Suprapubic skin (tissue), 4 donors: ENCODE measurements around the gene KPNA3. TPM values are rescaled to one million over a fixed set of nuclear protein-coding genes. Genes with fewer than 3 reads are reported as not detected.
"Not testable (repeated sequence)": the region's sequence is repeated elsewhere in the genome, so short reads cannot be mapped to it uniquely, and the experiment has no call there.

Experiments used
- DNase-seq, 2 donors: peaks; one replicate each; pipeline ENCODE4 v3.0.0-alpha.2; 2019; ENCODE audit warnings: low spot score in 2 of 2
- H3K27ac ChIP-seq: fragments of 200-600 bp; sonication (generic); one replicate; pipeline ENCODE4 v1.5.1; 2019
- H3K27me3 ChIP-seq: fragments of 200-600 bp; sonication (generic); one replicate; pipeline ENCODE4 v1.5.1; 2019
- H3K36me3 ChIP-seq: fragments of 200-600 bp; sonication (generic); one replicate; pipeline ENCODE4 v1.5.1; 2019
- H3K4me1 ChIP-seq: fragments of 200-600 bp; sonication (generic); one replicate; pipeline ENCODE4 v1.5.1; 2019
- H3K4me3 ChIP-seq: fragments of 200-600 bp; sonication (generic); one replicate; pipeline ENCODE4 v1.5.1; 2019; ENCODE audit warnings: mild to moderate bottlenecking
- H3K9me3 ChIP-seq: fragments of 200-600 bp; sonication (generic); one replicate; pipeline ENCODE4 v1.5.1; 2019
- EP300 ChIP-seq: sonication (generic); formaldehyde crosslinking; IDR thresholded peaks from one replicate; pipeline ENCODE4 v1.6.1; 2017; ENCODE audit warnings: antibody characterized with exemption
- POLR2A ChIP-seq, 2 donors: fragments of 450-650 bp; IDR thresholded peaks; one replicate each; pipeline ENCODE4 v1.6.1; 2017; ENCODE audit warnings: antibody characterized with exemption in 2 of 2, mild to moderate bottlenecking in 2 of 2, moderate library complexity in 2 of 2
- POLR2AphosphoS5 ChIP-seq, 3 donors: sonication (generic); formaldehyde crosslinking; IDR thresholded peaks; one replicate each; pipeline ENCODE4 v1.6.1; 2017; ENCODE audit warnings: antibody characterized with exemption in 3 of 3
- WGBS: methylation state at CpG from one replicate; pipeline ENCODE4 v1.1.5; 2018; 5-methylcytosine and 5-hydroxymethylcytosine counted together
- total RNA-seq, 4 donors: library from RNA; depleted of rRNA; stranded (reverse); fragments of >200 nt; gene quantifications; one replicate each; pipeline ENCODE4 v1.1.0, GENCODE V29; 2016
- TF ChIP-seq, protein P1 (sequence below), 2 donors: fragments of 200-600 bp in 1 of 2; fragments of 450-650 bp in 1 of 2; sonication (generic) in 1 of 2; IDR thresholded peaks; one replicate each; pipeline ENCODE4 v1.5.1; 2016 to 2019; ENCODE audit warnings: antibody characterized with exemption in 2 of 2, mild to moderate bottlenecking in 1 of 2, moderate library complexity in 1 of 2

KPNA3 gene
- total RNA-seq, 4 donors from 2014 or later, result 17.1 to 27.3 (median 23.6) TPM

DNA sequence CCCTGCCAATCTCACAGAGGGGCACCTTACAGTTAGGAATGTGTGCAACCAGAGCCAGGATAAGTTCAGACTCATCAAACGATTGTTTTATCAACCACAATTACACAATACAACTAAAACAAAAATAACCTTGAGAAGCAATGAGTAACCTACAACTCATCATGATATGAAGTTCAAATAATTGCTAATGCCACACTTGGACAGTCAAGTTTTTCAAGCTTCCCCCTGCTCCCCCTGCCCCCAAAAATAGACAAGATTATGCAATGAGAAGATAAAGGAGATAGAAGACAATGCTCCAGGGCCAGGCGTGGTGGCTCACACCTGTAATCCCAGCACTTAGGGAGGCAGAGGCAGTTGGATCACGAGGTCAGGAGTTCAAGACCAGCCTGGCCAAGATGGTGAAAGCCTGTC is 13.6 kb upstream of the KPNA3 start:
- WGBS, result 55% methylated on average over 3 of the region's 3 CpGs
- DNase-seq, result no peak
- TF ChIP-seq, protein P1, sequence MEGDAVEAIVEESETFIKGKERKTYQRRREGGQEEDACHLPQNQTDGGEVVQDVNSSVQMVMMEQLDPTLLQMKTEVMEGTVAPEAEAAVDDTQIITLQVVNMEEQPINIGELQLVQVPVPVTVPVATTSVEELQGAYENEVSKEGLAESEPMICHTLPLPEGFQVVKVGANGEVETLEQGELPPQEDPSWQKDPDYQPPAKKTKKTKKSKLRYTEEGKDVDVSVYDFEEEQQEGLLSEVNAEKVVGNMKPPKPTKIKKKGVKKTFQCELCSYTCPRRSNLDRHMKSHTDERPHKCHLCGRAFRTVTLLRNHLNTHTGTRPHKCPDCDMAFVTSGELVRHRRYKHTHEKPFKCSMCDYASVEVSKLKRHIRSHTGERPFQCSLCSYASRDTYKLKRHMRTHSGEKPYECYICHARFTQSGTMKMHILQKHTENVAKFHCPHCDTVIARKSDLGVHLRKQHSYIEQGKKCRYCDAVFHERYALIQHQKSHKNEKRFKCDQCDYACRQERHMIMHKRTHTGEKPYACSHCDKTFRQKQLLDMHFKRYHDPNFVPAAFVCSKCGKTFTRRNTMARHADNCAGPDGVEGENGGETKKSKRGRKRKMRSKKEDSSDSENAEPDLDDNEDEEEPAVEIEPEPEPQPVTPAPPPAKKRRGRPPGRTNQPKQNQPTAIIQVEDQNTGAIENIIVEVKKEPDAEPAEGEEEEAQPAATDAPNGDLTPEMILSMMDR (IDR thresholded peaks at IDR 0.05), result no peak
- TF ChIP-seq POLR2A (IDR thresholded peaks at IDR 0.05) (no peak), POLR2AphosphoS5 (IDR thresholded peaks at IDR 0.05) (no peak), EP300 (no peak)
- Histone ChIP-seq H3K4me1 (no peaks in the 10 kb centered on the region), H3K4me3 (no peak overlapping the region), H3K27ac (no peak overlapping the region), H3K9me3 (no peaks in the 10 kb centered on the region), H3K27me3 (peaks cover 4% of the 10 kb centered on the region), H3K36me3 (no peaks in the 10 kb centered on the region)

DNA sequence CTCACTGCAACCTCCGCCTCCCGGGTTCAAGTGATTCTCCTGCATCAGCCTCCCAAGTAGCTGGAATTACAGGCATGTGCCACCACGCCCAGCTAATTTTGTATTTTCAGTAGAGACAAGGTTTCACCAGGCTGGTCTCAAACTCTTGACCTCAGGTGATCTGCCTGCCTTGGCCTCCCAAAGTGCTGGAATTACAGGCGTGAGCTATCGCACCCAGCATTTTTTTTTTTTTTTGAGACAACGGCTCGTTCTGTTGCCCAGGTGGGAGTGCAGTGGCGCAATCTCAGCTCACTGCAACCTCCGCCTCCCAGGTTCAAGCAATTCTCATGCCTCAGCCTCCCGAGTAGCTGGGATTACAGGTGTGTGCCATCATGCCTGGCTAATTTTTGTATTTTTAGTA is 10.6 kb upstream of the KPNA3 start:
- not testable (repeated sequence) for H3K4me1 ChIP-seq, H3K27me3 ChIP-seq, H3K4me3 ChIP-seq, H3K9me3 ChIP-seq, DNase-seq, H3K27ac ChIP-seq, H3K36me3 ChIP-seq
- 85% methylated on average over 10 of the region's 10 CpGs for WGBS

DNA sequence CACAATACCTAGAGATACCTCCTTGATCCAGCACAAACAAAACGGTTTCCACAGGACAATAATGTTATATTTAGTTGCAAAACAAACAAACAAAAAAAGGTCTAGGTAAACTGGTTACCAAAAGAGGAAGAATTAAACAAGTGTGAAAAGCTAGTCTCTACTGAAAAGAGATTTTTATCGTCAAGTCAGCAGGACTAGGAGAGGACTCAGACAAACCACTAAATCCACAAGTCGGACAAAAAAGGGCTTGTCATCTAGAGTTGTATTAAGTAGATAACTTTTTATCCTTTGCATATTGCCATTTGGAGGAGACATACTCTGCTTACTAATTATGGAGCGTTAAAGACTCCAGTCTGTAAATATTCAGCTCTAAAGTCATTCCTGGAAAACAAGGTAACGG is 9.9 kb upstream of the KPNA3 start:
- Histone ChIP-seq H3K27me3 (no peaks in the 10 kb centered on the region), H3K9me3 (no peaks in the 10 kb centered on the region), H3K4me3 (no peak overlapping the region), H3K4me1 (no peaks in the 10 kb centered on the region), H3K27ac (no peak overlapping the region), H3K36me3 (no peaks in the 10 kb centered on the region)
- DNase-seq, result no peak
- TF ChIP-seq POLR2A (IDR thresholded peaks at IDR 0.05), result no peak
- no peak for TF ChIP-seq EP300
- no peak for TF ChIP-seq POLR2AphosphoS5 (IDR thresholded peaks at IDR 0.05)
- TF ChIP-seq, protein P1 (IDR thresholded peaks at IDR 0.05), result no peak
- WGBS, result 67% methylated on average over 5 of the region's 5 CpGs

DNA sequence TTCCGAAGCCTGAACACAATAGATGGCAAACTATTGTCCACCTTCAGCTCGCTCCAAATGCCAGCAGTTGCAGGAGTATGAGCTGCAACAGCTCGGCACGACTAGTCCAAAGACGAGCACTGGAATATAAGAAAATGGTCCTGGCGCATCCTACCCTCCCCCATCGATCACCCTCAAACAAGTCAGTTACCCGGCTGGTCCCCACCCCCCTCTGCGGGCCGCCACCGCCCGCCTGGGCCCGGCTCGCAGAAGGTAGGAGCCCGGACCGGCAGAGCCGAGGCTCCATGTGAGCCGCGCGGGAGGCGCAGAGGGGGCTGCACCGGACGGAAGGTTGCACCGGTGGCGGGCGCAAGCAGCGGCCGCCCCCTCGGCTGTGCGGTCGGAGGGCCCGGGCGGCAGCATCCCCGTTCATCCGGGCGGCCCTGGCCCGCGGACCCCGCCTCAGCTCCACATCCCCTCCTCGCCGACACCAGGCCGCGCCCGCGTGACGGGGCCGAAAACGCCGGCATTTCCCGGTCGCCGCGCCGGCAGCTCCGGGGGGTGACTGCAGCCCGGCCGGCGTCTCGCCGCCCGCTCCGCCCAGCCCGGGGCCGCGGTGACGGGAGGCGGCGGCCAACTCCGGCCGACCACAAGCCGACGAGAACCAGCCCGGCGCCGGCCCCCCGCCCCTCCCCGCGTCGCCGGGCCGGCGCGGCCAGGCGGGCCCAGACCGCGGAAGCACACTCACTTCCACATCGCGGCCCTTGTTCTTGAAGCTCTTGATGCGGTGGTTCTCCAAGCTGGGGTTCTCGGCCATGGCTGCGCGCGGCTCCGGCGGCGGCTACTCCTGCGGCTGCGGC is 552 bp downstream of the KPNA3 start:
- peak overlapping the region; percentile 93 for H3K27ac ChIP-seq
- H3K4me1 ChIP-seq, result peaks cover 28% of the 10 kb centered on the region
- DNase-seq, result peak in 1 of 2 donors; percentile 71
- no peaks in the 10 kb centered on the region for H3K36me3 ChIP-seq
- no peak for TF ChIP-seq POLR2AphosphoS5 (IDR thresholded peaks at IDR 0.05)
- TF ChIP-seq EP300, result no peak
- TF ChIP-seq, protein P1 (IDR thresholded peaks at IDR 0.05), result no peak
- TF ChIP-seq POLR2A (IDR thresholded peaks at IDR 0.05), result no peak
- peak overlapping the region; percentile 77 for H3K4me3 ChIP-seq
- H3K9me3 ChIP-seq, result no peaks in the 10 kb centered on the region
- 0% methylated on average over 6 of the region's 98 CpGs for WGBS
- no peaks in the 10 kb centered on the region for H3K27me3 ChIP-seq

DNA sequence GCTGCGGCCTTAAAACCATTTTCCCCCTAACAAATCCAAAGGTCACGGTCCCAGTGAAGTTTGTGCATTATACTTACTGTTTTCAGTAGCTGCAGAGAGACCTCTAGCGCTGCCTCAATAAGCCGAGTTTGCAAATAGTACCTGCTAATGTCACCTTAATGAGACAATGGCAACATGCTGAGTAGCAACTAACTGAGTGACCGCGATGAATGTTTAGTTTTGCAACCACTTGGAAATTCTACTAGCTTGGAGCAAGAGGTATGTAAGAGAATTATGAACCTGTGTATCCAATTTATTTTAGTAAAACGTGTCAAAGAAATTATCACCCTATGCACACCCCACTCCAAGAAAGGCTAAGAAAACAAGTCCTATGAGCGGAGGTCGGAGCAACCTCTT is 1.2 kb downstream of the KPNA3 start:
- DNase-seq, result no peak
- Histone ChIP-seq H3K27ac (peak overlapping the region; percentile 93), H3K9me3 (no peaks in the 10 kb centered on the region), H3K4me1 (peaks cover 28% of the 10 kb centered on the region), H3K36me3 (no peaks in the 10 kb centered on the region), H3K4me3 (peak overlapping the region; percentile 77), H3K27me3 (no peaks in the 10 kb centered on the region)
- 2% methylated on average over 9 of the region's 9 CpGs for WGBS
- TF ChIP-seq POLR2AphosphoS5 (IDR thresholded peaks at IDR 0.05), result no peak
- TF ChIP-seq, protein P1 (IDR thresholded peaks at IDR 0.05), result no peak
- no peak for TF ChIP-seq EP300
- TF ChIP-seq POLR2A (IDR thresholded peaks at IDR 0.05), result no peak
